Spleen (tissue), 11 donors: ENCODE results near the gene BCO1. TPM values are rescaled to one million over a fixed set of nuclear protein-coding genes. Genes with fewer than 3 reads are reported as not detected.

Experiments used
- DNase-seq: peaks from one replicate; pipeline ENCODE4 v3.0.0-alpha.2; 2020
- H3K27ac ChIP-seq, 8 donors: fragments of 200-600 bp; sonication (generic) in 7 of 8; 1 replicate in 4 of 8; 2 replicates in 4 of 8; pipeline versions ENCODE4 v1.5.0 to v1.8.0; 2016 to 2021; ENCODE audit warnings: inconsistent platforms in 4 of 8, mild to moderate bottlenecking in 4 of 8, moderate library complexity in 1 of 8
- H3K27me3 ChIP-seq, 7 donors: fragments of 200-600 bp; sonication (generic) in 6 of 7; replicated peaks in 1 of 7; 1 replicate in 4 of 7; 2 replicates in 3 of 7; pipeline versions ENCODE4 v1.5.0 to v1.8.0; 2016 to 2021; ENCODE audit warnings: inconsistent platforms in 3 of 7, mild to moderate bottlenecking in 1 of 7
- H3K36me3 ChIP-seq, 6 donors: fragments of 200-600 bp; sonication (generic) in 5 of 6; 1 replicate in 4 of 6; 2 replicates in 2 of 6; pipeline versions ENCODE4 v1.5.0 to v1.8.0; 2016 to 2021; ENCODE audit warnings: inconsistent platforms in 2 of 6
- H3K4me1 ChIP-seq, 6 donors: fragments of 200-600 bp; sonication (generic) in 5 of 6; 1 replicate in 3 of 6; 2 replicates in 3 of 6; pipeline versions ENCODE4 v1.5.0 to v1.8.0; 2016 to 2021; ENCODE audit warnings: inconsistent platforms in 3 of 6
- H3K4me3 ChIP-seq, 8 donors: fragments of 200-600 bp; sonication (generic) in 7 of 8; 1 replicate in 4 of 8; 2 replicates in 4 of 8; pipeline versions ENCODE4 v1.5.0 to v1.8.0; 2016 to 2021; ENCODE audit warnings: inconsistent platforms in 4 of 8, mild to moderate bottlenecking in 4 of 8, moderate library complexity in 2 of 8
- H3K9me3 ChIP-seq, 8 donors: fragments of 200-600 bp; sonication (generic) in 7 of 8; 1 replicate in 4 of 8; 2 replicates in 4 of 8; pipeline versions ENCODE4 v1.5.0 to v1.8.0; 2016 to 2021; ENCODE audit warnings: inconsistent platforms in 4 of 8
- CTCF ChIP-seq, 11 experiments: fragments of 200-600 bp in 7 of 11; fragments of 450-650 bp in 4 of 11; sonication (generic) in 4 of 11; IDR thresholded peaks in 8 of 11; conservative IDR thresholded peaks in 3 of 11; 1 replicate in 7 of 11; 2 replicates in 4 of 11; pipeline versions ENCODE4 v1.4.0 to v1.8.0; 2016 to 2021; ENCODE audit warnings: antibody characterized with exemption in 11 of 11, inconsistent platforms in 4 of 11, mild to moderate bottlenecking in 1 of 11
- POLR2A ChIP-seq, 3 donors: fragments of 450-650 bp; IDR thresholded peaks; one replicate each; pipeline ENCODE4 v1.5.1; 2017; ENCODE audit warnings: antibody characterized with exemption in 3 of 3, mild to moderate bottlenecking in 1 of 3
- POLR2AphosphoS5 ChIP-seq, 3 donors: sonication (generic); formaldehyde crosslinking; IDR thresholded peaks; one replicate each; pipeline ENCODE4 v1.5.1; 2017; ENCODE audit warnings: antibody characterized with exemption in 3 of 3
- WGBS, 5 donors: extraction: QIAGEN DNeasy Blood & Tissue Kit in 3 of 5; methylation state at CpG; one replicate each; pipeline versions ENCODE4 v1.1.5 to v1.1.7; 2013 to 2018; 5-methylcytosine and 5-hydroxymethylcytosine counted together
- intact Hi-C: fragments of 100-400 bp; cut with DNase I; formaldehyde crosslinking; loops from one replicate; pipeline ENCODE4 v1.15.0; 2023; ENCODE audit warnings: low total_unique reads
- polyA plus RNA-seq, 3 donors: library from polyadenylated mRNA; stranded (reverse); fragments of 200-250 nt; gene quantifications; one replicate each; pipeline ENCODE4 v1.2.1, GENCODE V29; 2013
- total RNA-seq, 7 donors: library from RNA; depleted of rRNA in 3 of 7; stranded (reverse); fragments of >200 nt in 3 of 7; fragmentation: NEBNext Ultra II Directional in 4 of 7; extraction: Animal tissue kit (Norgen Biotek cat#: 25700) in 4 of 7; gene quantifications; one replicate each; pipeline versions ENCODE4 v1.1.0 to v1.2.1, GENCODE V29; 2016 to 2021
- donor health status: healthy with polysubstance abuse.
- donor health status: DM: no; HTN: no; CAD: no; lungs with moderate emphysema.
- donor health status: DM: no; HTN: no; CAD: no.
- donor health status: Bipolar disorder and iron deficiency.
- donor health status: healthy.
- donor health status: DM: no; HTN: no; CAD: no.
- donor health status: DM: yes; HTN: yes; CAD: no.

The BCO1 gene
- total and polyA plus RNA-seq, 10 donors: not detected

GRCh38 chr16:81329947-81330346, 91.5 kb downstream of the BCO1 start:
- H3K4me3 ChIP-seq: no peak overlapping the region
- H3K27me3 ChIP-seq: no peaks in the 10 kb centered on the region
- H3K27ac ChIP-seq: no peak overlapping the region
- H3K9me3 ChIP-seq: no peaks in the 10 kb centered on the region
- no peaks in the 10 kb centered on the region for H3K36me3 ChIP-seq
- H3K4me1 ChIP-seq: peaks cover 0 to 4% (median 0%) of the 10 kb centered on the region in 6 donors
- intact Hi-C loops: no loop called here
- 78 to 98% (median 97%) methylated on average over 5 of the region's 5 CpGs for WGBS, 5 donors
- no peak for DNase-seq
- no peak for TF ChIP-seq POLR2AphosphoS5 (IDR thresholded peaks at IDR 0.05)
- no peak for TF ChIP-seq POLR2A (IDR thresholded peaks at IDR 0.05)
- no peak for TF ChIP-seq CTCF (IDR thresholded peaks at IDR 0.05 in 8 of 11, conservative IDR thresholded peaks at IDR 0.05 in 3 of 11)

GRCh38 chr16:81333356-81333755, 94.9 kb downstream of the BCO1 start:
- 93 to 100% (median 97%) methylated on average over 3 of the region's 3 CpGs for WGBS, 5 donors
- no peak overlapping the region for H3K4me3 ChIP-seq
- no peaks in the 10 kb centered on the region for H3K4me1 ChIP-seq
- DNase-seq: no peak
- H3K9me3 ChIP-seq: no peaks in the 10 kb centered on the region
- no peaks in the 10 kb centered on the region for H3K36me3 ChIP-seq
- no peaks in the 10 kb centered on the region for H3K27me3 ChIP-seq
- no peak overlapping the region for H3K27ac ChIP-seq
- intact Hi-C loops: no loop called here
- TF ChIP-seq CTCF (IDR thresholded peaks at IDR 0.05 in 8 of 11, conservative IDR thresholded peaks at IDR 0.05 in 3 of 11) (no peak), POLR2AphosphoS5 (IDR thresholded peaks at IDR 0.05) (no peak), POLR2A (IDR thresholded peaks at IDR 0.05) (no peak)

GRCh38 chr16:81335669-81336068, 97.2 kb downstream of the BCO1 start:
- no peaks in the 10 kb centered on the region for H3K4me1 ChIP-seq
- no peaks in the 10 kb centered on the region for H3K9me3 ChIP-seq
- no peak overlapping the region for H3K27ac ChIP-seq
- TF ChIP-seq POLR2AphosphoS5 (IDR thresholded peaks at IDR 0.05): no peak
- TF ChIP-seq CTCF (IDR thresholded peaks at IDR 0.05 in 8 of 11, conservative IDR thresholded peaks at IDR 0.05 in 3 of 11): no peak
- no peak for TF ChIP-seq POLR2A (IDR thresholded peaks at IDR 0.05)
- 76 to 92% (median 83%) methylated on average over 6 of the region's 6 CpGs for WGBS, 5 donors
- intact Hi-C loops: no loop called here
- no peak overlapping the region for H3K4me3 ChIP-seq
- no peaks in the 10 kb centered on the region for H3K27me3 ChIP-seq
- H3K36me3 ChIP-seq: no peaks in the 10 kb centered on the region
- no peak for DNase-seq

- 92 to 97% (median 94%) methylated on average over 5 of the region's 5 CpGs for WGBS, 5 donors
- H3K27ac ChIP-seq: no peak overlapping the region
- intact Hi-C loops: no loop called here
- H3K27me3 ChIP-seq: no peaks in the 10 kb centered on the region
- H3K36me3 ChIP-seq: no peaks in the 10 kb centered on the region
- no peaks in the 10 kb centered on the region for H3K9me3 ChIP-seq
- H3K4me3 ChIP-seq: no peak overlapping the region
- no peak for TF ChIP-seq POLR2A (IDR thresholded peaks at IDR 0.05)
- no peak for TF ChIP-seq CTCF (IDR thresholded peaks at IDR 0.05 in 8 of 11, conservative IDR thresholded peaks at IDR 0.05 in 3 of 11)
- no peak for TF ChIP-seq POLR2AphosphoS5 (IDR thresholded peaks at IDR 0.05)
- no peak for DNase-seq
- no peaks in the 10 kb centered on the region for H3K4me1 ChIP-seq
Observed at GRCh38 chr16:81337097-81337496, 98.6 kb downstream of the BCO1 start.

Other genes with a start within 250 kb of the BCO1 start
- gene CMC2, start 231.8 kb upstream of the BCO1 start, total RNA-seq: 10 to 100 TPM; 28.6 to 72.2 (median 41.3) TPM
- 100 to 1,000 TPM in 1 of 3 donors, 10 to 100 TPM in 2; 66.7 to 104 (median 77.0) TPM for gene CMC2, start 231.8 kb upstream of the BCO1 start, polyA plus RNA-seq
- 10 to 100 TPM in 2 of 7 donors, 1 to 10 TPM in 5; 4.6 to 12.7 (median 6.7) TPM for gene CENPN, start 231.5 kb upstream of the BCO1 start, total RNA-seq
- gene CENPN, start 231.5 kb upstream of the BCO1 start, polyA plus RNA-seq: 1 to 10 TPM; 2.2 to 6.1 (median 5.8) TPM
- 10 to 100 TPM; 21.0 to 34.3 (median 29.0) TPM for gene ATMIN, start 202.8 kb upstream of the BCO1 start, total RNA-seq
- 10 to 100 TPM in 2 of 3 donors, 1 to 10 TPM in 1; 9.7 to 11.3 (median 10.6) TPM for gene ATMIN, start 202.8 kb upstream of the BCO1 start, polyA plus RNA-seq
- 1 to 10 TPM in 2 of 7 donors, under 1 TPM in 1, not detected in 4; 0.91 to 1.1 (median 1.1) TPM for gene C16orf46, start 161.5 kb upstream of the BCO1 start, total RNA-seq
- under 1 TPM; 0.24 to 0.38 (median 0.26) TPM for gene C16orf46, start 161.5 kb upstream of the BCO1 start, polyA plus RNA-seq
- gene GCSH, start 142.3 kb upstream of the BCO1 start, total RNA-seq: 10 to 100 TPM in 1 of 7 donors, 1 to 10 TPM in 6; 7.3 to 12.9 (median 7.6) TPM
- gene GCSH, start 142.3 kb upstream of the BCO1 start, polyA plus RNA-seq: 10 to 100 TPM in 1 of 3 donors, 1 to 10 TPM in 2; 8.3 to 14.8 (median 10.0) TPM
- gene GAN, start 76.3 kb downstream of the BCO1 start, total RNA-seq: 10 to 100 TPM in 1 of 7 donors, 1 to 10 TPM in 6; 4.5 to 10.3 (median 6.1) TPM
- gene GAN, start 76.3 kb downstream of the BCO1 start, polyA plus RNA-seq: under 1 TPM; 0.54 to 0.77 (median 0.58) TPM
- 100 to 1,000 TPM in 1 of 7 donors, 10 to 100 TPM in 6; 49.9 to 107 (median 67.1) TPM for gene CMIP, start 206.1 kb downstream of the BCO1 start, total RNA-seq
- gene CMIP, start 206.1 kb downstream of the BCO1 start, polyA plus RNA-seq: 10 to 100 TPM in 1 of 3 donors, 1 to 10 TPM in 2; 6.0 to 11.8 (median 6.2) TPM